Effector memory CD4-positive, alpha-beta T cell (primary cell): ENCODE results near the gene BTBD9.
"Not testable (repeated sequence)": the region's sequence is repeated elsewhere in the genome, so short reads cannot be mapped to it uniquely, and the experiment has no call there.

ENCODE experiments used
- DNase-seq, 3 donors: peaks; one replicate each; pipeline ENCODE4 v3.0.0-alpha.2; 2020
- H3K27ac ChIP-seq: 2 replicates; pipeline ENCODE4 v1.7.0; 2013; ENCODE audit warnings: mild to moderate bottlenecking, low read length, moderate library complexity; ENCODE audit not compliant: insufficient read depth, poor library complexity, severe bottlenecking
- H3K27me3 ChIP-seq: replicated peaks from 2 replicates; pipeline ENCODE4 v1.7.0; 2013; ENCODE audit warnings: mild to moderate bottlenecking, low read length; ENCODE audit not compliant: insufficient read depth, control insufficient read depth, poor library complexity, severe bottlenecking
- H3K36me3 ChIP-seq: 2 replicates; pipeline ENCODE4 v1.7.0; 2013; ENCODE audit warnings: mild to moderate bottlenecking, low read length, moderate library complexity; ENCODE audit not compliant: control insufficient read depth, insufficient read depth
- H3K4me1 ChIP-seq: 2 replicates; pipeline ENCODE4 v1.7.0; 2013; ENCODE audit warnings: low read length, mild to moderate bottlenecking; ENCODE audit not compliant: control insufficient read depth, insufficient read depth, poor library complexity, severe bottlenecking
- H3K4me3 ChIP-seq: 2 replicates; pipeline ENCODE4 v1.7.0; 2013; ENCODE audit warnings: low read length, low read depth, mild to moderate bottlenecking; ENCODE audit not compliant: insufficient read depth, poor library complexity, severe bottlenecking
- H3K9me3 ChIP-seq: 2 replicates; pipeline ENCODE4 v1.7.0; 2013; ENCODE audit warnings: mild to moderate bottlenecking, low read length, moderate library complexity; ENCODE audit not compliant: control insufficient read depth

The BTBD9 gene

GRCh38 chr6:38348371-38348770 is 291.4 kb downstream of the BTBD9 start:
- Histone ChIP-seq H3K36me3 (no peaks in the 10 kb centered on the region), H3K27me3 (no peaks in the 10 kb centered on the region), H3K9me3 (no peaks in the 10 kb centered on the region), H3K4me1 (no peaks in the 10 kb centered on the region), H3K4me3 (no peak overlapping the region), H3K27ac (no peak overlapping the region)
- DNase-seq = no peak

- not testable (repeated sequence) for DNase-seq, H3K27me3 ChIP-seq, H3K36me3 ChIP-seq, H3K9me3 ChIP-seq, H3K4me1 ChIP-seq, H3K4me3 ChIP-seq, H3K27ac ChIP-seq
These were observed 291.9 kb downstream of the BTBD9 start for GRCh38 chr6:38347829-38348228.

- Histone ChIP-seq H3K27ac (no peak overlapping the region), H3K4me3 (no peak overlapping the region), H3K9me3 (no peaks in the 10 kb centered on the region), H3K36me3 (no peaks in the 10 kb centered on the region), H3K4me1 (no peaks in the 10 kb centered on the region), H3K27me3 (no peaks in the 10 kb centered on the region)
- no peak for DNase-seq
These were observed 293.2 kb downstream of the BTBD9 start for GRCh38 chr6:38346291-38347079.

- no peak overlapping the region for H3K27ac ChIP-seq
- H3K27me3 ChIP-seq = no peaks in the 10 kb centered on the region
- H3K4me1 ChIP-seq = no peaks in the 10 kb centered on the region
- no peak for DNase-seq
- H3K4me3 ChIP-seq = no peak overlapping the region
- H3K36me3 ChIP-seq = no peaks in the 10 kb centered on the region
- no peaks in the 10 kb centered on the region for H3K9me3 ChIP-seq
These were observed 294.1 kb downstream of the BTBD9 start for GRCh38 chr6:38345586-38345985.

- Histone ChIP-seq H3K4me3 (no peak overlapping the region), H3K27me3 (no peaks in the 10 kb centered on the region), H3K27ac (no peak overlapping the region), H3K9me3 (no peaks in the 10 kb centered on the region), H3K4me1 (no peaks in the 10 kb centered on the region), H3K36me3 (no peaks in the 10 kb centered on the region)
- DNase-seq = no peak
These were observed 298.2 kb downstream of the BTBD9 start for GRCh38 chr6:38341496-38341895.

GRCh38 chr6:38339914-38340313 is 299.8 kb downstream of the BTBD9 start:
- Histone ChIP-seq H3K27me3 (no peaks in the 10 kb centered on the region), H3K4me3 (no peak overlapping the region), H3K9me3 (no peaks in the 10 kb centered on the region), H3K4me1 (no peaks in the 10 kb centered on the region), H3K36me3 (no peaks in the 10 kb centered on the region), H3K27ac (no peak overlapping the region)
- DNase-seq = no peak

GRCh38 chr6:38337819-38338465 is 301.8 kb downstream of the BTBD9 start:
- no peak for DNase-seq
- Histone ChIP-seq H3K27ac (no peak overlapping the region), H3K9me3 (no peaks in the 10 kb centered on the region), H3K36me3 (no peaks in the 10 kb centered on the region), H3K4me1 (no peaks in the 10 kb centered on the region), H3K4me3 (no peak overlapping the region), H3K27me3 (no peaks in the 10 kb centered on the region)

- Histone ChIP-seq H3K36me3 (no peaks in the 10 kb centered on the region), H3K27ac (no peak overlapping the region), H3K27me3 (no peaks in the 10 kb centered on the region), H3K9me3 (no peaks in the 10 kb centered on the region), H3K4me3 (no peak overlapping the region), H3K4me1 (no peaks in the 10 kb centered on the region)
- no peak for DNase-seq
These were observed 302.8 kb downstream of the BTBD9 start for GRCh38 chr6:38336922-38337321.

- H3K27ac ChIP-seq = no peak overlapping the region
- H3K4me3 ChIP-seq = no peak overlapping the region
- DNase-seq = no peak
- H3K27me3 ChIP-seq = no peaks in the 10 kb centered on the region
- no peaks in the 10 kb centered on the region for H3K36me3 ChIP-seq
- H3K9me3 ChIP-seq = no peaks in the 10 kb centered on the region
- H3K4me1 ChIP-seq = no peaks in the 10 kb centered on the region
These were observed 312.9 kb downstream of the BTBD9 start for GRCh38 chr6:38326837-38327236.

- H3K27ac ChIP-seq = no peak overlapping the region
- H3K4me1 ChIP-seq = no peaks in the 10 kb centered on the region
- H3K9me3 ChIP-seq = no peaks in the 10 kb centered on the region
- no peaks in the 10 kb centered on the region for H3K27me3 ChIP-seq
- no peak for DNase-seq
- H3K36me3 ChIP-seq = no peaks in the 10 kb centered on the region
- H3K4me3 ChIP-seq = no peak overlapping the region
These were observed 316.5 kb downstream of the BTBD9 start for GRCh38 chr6:38323216-38323615.
